ENCODE data around the gene GALNT13.

GALNT13 gene

GRCh38 chr2:154125891-154126290, 254.2 kb downstream of the GALNT13 start:
- no peak for DNase-seq (ENCODE audit: low read depth)

DNA sequence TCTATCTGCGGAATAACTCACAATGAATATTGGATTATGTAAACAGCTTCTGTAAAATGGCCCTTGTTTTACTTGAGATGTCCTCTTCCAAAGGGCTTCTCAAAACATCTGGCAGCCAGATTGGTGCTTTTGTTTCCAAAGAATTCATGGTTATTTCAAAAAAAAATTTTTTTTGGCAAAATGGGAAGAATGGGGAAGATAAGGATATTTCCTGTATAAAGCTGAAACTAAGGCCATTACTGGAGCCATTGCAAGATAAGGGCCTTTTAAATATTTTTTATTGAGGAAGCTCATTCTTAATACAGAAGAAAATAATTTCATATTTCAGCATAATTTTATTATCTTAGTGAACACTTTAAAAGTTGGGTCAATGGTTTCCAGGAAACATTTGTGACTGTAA, 259.1 kb downstream of the GALNT13 start:
- DNase-seq (ENCODE audit: low read depth) = no peak

GRCh38 chr2:154132827-154133226, 261.1 kb downstream of the GALNT13 start:
- no peak for DNase-seq (ENCODE audit: low read depth)

- no peak for DNase-seq (ENCODE audit: low read depth)
Observed at GRCh38 chr2:154133823-154134222, 262.1 kb downstream of the GALNT13 start.

DNA sequence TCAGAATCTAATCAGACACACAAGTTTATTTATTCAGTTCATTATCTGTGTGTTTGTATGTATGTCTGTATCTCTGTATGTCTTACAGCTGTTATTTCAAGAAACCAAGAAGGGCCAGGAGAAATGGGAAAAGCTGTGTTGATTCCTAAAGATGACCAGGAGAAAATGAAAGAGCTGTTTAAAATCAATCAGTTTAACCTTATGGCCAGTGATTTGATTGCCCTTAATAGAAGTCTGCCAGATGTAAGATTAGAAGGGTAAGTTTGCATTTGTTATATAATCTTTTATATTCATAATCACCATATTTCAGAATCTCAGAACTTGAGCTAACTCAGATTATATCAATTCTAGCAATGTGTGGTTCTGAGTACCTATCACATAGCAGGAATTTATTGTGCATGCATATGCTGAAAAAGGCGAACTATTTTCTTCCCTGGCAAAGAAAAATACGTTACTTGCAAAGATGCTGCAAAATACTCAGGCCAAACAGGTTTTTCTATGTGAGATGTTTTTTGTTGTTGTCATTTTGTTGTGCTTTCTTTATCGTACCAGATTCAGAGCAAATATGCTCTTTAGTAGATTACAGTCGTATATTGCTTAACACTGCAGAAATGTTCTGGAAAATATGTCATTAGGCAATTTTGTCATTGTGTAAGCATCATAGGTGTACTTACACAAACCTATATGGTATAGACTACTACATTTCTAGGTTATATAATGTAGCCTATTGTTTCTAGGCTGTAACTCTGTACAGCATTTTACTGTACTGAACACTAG, 268.7 kb downstream of the GALNT13 start:
- no peak for DNase-seq (ENCODE audit: low read depth)

GRCh38 chr2:154142480-154142879, 270.8 kb downstream of the GALNT13 start:
- no peak for DNase-seq (ENCODE audit: low read depth)

DNA sequence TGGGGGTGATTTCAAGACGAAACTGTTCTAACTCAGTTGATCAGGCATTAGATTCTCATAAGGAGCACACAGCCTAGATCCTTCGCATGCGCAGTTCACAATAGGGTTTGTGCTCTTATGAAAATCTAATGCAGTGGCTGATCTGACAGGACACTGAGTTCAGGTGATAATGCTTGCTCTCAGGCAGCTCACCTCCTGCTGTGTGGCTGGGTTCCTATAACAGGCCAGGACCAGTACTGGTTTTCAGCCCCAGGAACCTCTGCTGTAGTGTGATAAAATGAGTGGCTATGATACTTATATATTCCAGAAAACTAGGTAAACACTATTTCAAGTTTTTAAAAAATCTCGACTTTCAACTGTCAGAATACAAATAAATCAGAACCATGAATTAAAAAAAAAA, 271.4 kb downstream of the GALNT13 start:
- DNase-seq (ENCODE audit: low read depth) = no peak

GRCh38 chr2:154158101-154158500, 286.4 kb downstream of the GALNT13 start:
- DNase-seq (ENCODE audit: low read depth) = no peak

GRCh38 chr2:154161286-154161685, 289.6 kb downstream of the GALNT13 start:
- DNase-seq (ENCODE audit: low read depth) = no peak

DNA sequence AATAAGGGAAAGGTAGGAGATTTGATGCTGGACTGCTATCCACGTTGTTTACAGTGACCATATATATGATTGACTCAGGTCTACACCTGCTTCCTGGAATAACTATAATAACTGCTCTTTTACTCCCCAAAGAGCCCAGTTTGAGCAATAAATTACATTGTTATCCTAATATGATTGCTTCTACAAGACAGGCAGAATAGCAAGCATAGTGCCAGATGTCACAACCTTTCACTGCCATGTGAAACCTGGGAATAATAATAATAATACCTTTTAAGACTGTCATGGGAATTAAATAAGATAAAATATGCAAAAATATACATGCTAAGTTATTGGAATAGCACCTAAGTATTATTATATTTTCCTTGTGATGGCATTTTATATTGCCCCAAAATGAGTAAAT, 298.7 kb downstream of the GALNT13 start:
- no peak for DNase-seq (ENCODE audit: low read depth)

- DNase-seq (ENCODE audit: low read depth) = no peak
Observed at GRCh38 chr2:154173164-154173563, 301.4 kb downstream of the GALNT13 start.

DNA sequence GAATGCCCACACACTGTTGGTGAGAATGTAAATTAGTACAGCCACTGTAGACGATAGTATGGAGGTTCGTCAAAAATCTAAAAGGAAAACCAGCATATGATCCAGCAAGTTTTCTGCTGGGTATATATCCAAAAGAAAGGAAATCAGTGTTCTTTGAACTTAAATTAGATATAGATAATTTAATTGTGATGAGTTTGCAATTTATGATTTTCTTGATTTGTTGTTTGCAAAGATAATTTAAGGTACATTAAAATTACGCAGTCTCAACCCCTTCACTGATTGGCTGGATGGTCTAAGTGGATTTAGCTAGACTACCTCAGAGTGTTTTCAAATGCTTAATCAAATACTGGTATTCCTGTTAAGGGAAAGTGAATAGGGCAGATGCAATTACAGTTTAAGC, 302.2 kb downstream of the GALNT13 start:
- no peak for DNase-seq (ENCODE audit: low read depth)

DNA sequence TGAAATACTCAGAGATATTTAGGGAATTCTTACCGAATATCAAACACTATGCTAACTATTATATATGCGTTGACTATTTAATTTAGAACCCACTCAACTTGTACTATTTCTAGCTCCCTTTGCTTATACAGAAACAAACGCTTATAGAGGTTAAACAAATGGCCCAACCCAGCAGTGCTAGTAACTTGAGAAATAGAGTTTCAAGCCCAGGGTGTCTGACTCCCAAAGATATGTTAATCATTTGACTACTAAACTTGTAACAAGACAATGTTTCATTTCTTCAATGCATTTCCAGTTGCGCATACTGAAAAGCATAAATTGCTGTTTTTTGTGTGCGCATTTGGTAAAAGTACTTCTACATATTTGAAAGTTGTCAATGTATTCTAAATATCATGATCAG, 310.3 kb downstream of the GALNT13 start:
- DNase-seq (ENCODE audit: low read depth) = no peak

GRCh38 chr2:154187948-154188347, 316.2 kb downstream of the GALNT13 start:
- DNase-seq (ENCODE audit: low read depth) = no peak

DNA sequence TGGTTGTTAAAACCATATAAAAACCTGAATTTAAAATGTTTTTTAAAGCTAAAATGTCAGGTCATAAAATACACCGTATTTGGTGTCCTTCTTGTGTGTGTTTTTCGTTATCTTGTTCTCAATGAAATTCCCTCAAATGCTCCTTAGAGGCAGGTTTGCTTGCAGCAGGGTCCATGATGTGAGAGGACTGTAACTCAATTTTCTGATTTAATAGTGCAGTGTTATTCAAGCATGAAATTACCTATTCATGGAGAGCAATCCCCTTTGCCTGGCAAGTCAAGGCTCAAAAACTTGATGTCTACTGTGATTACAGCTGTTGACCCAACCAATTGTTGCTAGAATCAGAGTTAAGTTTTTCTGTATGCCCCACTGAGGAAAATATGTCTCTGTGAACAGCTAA, 318.2 kb downstream of the GALNT13 start:
- no peak for DNase-seq (ENCODE audit: low read depth)

GRCh38 chr2:154193246-154193645, 321.5 kb downstream of the GALNT13 start:
- DNase-seq (ENCODE audit: low read depth) = no peak

DNA sequence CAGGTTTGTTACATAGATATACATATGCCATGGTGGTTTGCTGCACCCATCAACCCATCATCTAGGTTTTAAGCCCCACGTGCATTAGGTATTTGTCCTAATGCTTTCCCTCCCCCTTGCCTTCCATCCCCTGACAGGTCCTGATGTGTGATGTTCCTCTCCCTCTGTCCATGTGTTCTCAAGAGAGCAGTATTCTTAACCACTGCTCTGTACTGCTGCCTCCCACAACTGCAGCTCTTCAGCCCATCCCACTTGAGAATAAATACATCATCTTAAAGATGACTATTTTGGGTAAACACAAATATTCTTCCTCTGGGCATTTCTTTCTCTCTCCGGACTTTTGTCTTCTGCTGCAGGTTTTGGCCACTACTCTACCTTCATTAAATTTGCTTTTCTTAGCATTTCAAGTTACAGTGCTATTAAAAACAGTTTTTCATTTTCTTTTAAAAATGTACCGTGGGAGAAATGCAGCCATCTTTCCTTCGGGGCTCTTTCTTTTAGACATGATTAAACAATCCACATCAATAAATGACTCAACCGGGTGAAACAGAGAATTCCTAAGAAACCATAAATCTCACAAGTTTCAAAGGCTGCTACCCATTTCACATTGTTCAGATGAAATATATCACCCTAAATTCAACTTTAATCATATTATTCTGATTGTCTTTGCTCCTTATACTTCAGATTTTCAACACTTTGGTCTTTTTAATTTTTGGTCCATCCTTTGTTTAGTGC, 323.4 kb downstream of the GALNT13 start:
- DNase-seq (ENCODE audit: low read depth) = no peak

DNA sequence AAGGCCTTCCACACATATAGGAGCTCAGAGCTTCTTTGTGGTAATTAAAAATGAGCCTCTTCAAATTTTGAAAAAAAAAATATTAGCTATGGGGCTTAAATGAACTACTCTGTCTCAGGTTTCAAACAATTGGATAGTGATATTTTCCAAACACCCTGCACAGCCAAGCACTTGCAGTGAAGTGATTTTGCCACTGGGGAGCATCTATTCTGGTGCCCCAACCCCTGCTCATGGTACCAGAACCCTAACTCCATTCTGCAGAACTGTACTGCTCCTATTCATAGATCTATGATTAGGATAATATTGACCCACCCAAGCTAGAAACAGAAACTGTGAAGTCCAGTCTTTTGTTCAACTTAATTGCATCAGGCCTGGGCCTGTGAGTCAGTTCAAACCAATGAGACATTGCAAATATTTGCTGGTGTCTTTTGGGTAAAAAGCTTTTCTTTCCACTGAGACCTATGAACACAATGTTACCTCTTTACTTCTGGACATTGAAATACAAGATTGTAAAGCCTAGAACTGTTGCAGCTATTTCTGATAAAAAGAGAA, 324.0 kb downstream of the GALNT13 start:
- no peak for DNase-seq (ENCODE audit: low read depth)

DNA sequence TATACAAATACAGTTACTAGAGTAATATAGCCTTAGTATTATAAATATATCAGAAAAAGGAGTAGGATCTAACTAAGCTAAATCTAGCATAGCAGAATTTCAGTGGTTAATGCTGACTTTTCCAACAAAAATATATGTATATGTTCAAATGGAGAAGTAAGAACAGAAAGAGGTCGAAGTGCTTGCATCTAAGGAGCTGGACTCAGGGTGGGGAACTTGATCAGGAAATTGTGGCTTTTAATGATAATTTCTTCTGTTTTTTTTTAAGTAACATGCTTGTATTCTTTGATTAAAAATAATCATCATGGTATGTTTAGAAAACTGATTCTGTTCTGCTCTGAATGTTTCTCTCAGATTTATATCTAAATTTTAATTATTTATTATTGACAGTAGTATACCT, 327.1 kb downstream of the GALNT13 start:
- no peak for DNase-seq (ENCODE audit: low read depth)

DNA sequence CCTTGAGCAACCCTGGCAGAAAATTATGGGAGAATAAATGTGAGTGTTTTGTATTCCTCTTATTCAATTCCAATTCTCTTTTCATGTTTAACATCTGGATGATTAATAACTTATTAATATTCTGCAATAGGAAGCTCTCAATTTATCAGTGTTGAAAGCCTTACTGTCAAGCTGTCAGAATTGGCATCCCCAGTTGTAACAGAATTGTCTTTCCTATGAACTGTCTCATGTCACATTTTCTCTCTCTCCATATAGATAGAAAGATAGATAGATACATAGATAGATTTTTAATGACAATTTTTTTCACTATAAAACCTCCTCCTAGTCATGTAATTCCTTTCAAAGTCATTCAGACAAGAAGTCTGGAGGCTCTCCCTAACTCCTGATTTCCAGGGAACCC, 331.5 kb downstream of the GALNT13 start:
- DNase-seq (ENCODE audit: low read depth) = no peak

DNA sequence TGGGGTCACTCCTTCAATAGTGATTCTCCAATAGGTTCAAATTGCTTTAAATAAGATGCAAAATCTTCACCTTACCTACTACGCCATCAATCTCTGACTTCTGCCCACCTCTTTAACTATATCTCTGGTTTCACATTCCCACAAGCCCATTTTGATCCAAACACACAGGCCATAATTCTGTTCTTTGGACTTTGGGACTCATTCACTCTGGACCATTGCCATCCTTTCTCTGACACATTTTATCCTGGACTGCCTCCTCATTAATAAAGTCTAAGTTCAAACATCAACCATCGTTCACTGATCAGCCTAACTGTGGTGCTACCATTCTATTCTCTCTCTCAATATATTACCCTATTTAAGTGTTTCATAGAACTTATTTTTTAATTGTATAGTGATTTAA, 332.2 kb downstream of the GALNT13 start:
- no peak for DNase-seq (ENCODE audit: low read depth)

GRCh38 chr2:154207288-154208047, 335.7 kb downstream of the GALNT13 start:
- no peak for DNase-seq (ENCODE audit: low read depth)

- no peak for DNase-seq (ENCODE audit: low read depth)
Observed at GRCh38 chr2:154223726-154224125, 352.0 kb downstream of the GALNT13 start.

Measured in non-pigmented ciliary epithelial cell (primary cell).